ENCODE measurements around the gene RASA3.

The RASA3 gene

DNA sequence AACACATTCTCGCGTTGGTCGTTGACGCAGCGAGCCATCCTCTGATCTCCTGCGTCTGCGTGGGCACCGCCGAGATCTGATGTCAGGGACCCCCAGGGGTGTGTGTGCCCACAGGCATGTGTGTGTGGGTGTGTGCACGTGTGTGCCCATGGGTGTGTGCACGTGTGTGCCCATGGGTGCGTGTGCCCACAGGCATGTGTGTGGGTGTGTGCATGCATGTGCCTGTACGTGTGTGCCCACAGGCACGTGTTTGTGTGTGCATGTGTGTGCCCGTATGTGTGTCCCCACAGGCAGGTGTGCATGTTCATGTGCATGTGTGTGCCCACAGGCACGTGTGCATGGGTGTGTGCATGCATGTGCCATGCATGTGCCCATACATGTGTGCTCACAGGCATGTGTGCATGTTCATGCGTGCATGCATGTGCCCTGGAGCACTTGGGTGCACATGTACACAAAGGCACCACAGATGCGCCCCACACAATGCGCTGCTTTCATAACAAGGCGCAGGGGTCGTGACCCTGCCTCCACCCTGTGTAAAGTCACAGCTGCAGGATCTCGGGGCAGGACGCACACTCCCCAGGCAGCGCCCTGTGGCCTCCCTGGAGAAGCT, 77.5 kb downstream of the RASA3 start:
- DNase-seq (ENCODE audit: low read depth): no peak
- TF ChIP-seq, protein P1, sequence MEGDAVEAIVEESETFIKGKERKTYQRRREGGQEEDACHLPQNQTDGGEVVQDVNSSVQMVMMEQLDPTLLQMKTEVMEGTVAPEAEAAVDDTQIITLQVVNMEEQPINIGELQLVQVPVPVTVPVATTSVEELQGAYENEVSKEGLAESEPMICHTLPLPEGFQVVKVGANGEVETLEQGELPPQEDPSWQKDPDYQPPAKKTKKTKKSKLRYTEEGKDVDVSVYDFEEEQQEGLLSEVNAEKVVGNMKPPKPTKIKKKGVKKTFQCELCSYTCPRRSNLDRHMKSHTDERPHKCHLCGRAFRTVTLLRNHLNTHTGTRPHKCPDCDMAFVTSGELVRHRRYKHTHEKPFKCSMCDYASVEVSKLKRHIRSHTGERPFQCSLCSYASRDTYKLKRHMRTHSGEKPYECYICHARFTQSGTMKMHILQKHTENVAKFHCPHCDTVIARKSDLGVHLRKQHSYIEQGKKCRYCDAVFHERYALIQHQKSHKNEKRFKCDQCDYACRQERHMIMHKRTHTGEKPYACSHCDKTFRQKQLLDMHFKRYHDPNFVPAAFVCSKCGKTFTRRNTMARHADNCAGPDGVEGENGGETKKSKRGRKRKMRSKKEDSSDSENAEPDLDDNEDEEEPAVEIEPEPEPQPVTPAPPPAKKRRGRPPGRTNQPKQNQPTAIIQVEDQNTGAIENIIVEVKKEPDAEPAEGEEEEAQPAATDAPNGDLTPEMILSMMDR (IDR thresholded peaks at IDR 0.05; ENCODE audit: low read depth, low read length, missing control alignments): no peak
- no peak overlapping the region for H3K4me3 ChIP-seq (ENCODE audit: low read depth, low read length)

DNA sequence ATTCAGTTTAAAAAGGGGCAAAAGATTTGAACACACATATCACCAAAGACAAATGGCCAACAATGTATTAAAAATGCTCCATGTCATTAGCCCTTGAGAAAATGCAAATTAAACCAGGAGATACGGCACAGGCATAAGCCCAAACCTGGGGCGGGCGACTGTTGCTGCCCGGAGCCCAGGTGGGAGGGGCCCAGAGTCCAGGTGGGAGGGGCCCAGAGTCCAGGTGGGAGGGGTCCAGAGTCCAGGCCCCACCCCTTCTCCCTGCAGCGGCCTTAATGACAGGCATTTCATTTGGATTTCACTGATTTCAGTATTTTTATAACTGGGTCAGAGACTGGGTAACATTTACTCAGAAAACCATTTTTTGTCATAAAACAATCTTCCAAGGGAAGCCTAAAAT, 78.2 kb downstream of the RASA3 start:
- no peak for DNase-seq (ENCODE audit: low read depth)
- TF ChIP-seq, protein P1 (IDR thresholded peaks at IDR 0.05; ENCODE audit: low read depth, low read length, missing control alignments): no peak
- no peak overlapping the region for H3K4me3 ChIP-seq (ENCODE audit: low read depth, low read length)

DNA sequence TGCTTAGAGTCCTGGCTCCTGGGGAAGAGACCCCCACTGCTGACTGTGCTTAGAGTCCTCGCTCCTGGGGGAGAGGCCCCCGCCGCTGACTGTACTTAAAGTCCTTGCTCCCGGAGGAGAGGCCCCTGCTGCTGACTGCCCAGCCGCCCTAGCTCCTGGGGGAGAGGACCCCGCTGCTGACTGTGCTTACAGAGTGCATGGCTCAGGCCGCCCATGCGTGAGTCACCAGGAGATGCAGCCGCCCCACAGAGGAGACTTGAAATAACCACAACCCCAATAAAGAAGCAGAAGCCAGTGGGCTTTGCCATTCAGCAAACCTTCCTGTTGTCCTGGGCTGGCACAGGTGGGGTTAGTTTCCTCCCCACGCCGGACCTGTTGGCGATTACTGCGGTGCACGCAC, 79.4 kb downstream of the RASA3 start:
- no peak for DNase-seq (ENCODE audit: low read depth)
- TF ChIP-seq, protein P1 (IDR thresholded peaks at IDR 0.05; ENCODE audit: low read depth, low read length, missing control alignments): no peak

DNA sequence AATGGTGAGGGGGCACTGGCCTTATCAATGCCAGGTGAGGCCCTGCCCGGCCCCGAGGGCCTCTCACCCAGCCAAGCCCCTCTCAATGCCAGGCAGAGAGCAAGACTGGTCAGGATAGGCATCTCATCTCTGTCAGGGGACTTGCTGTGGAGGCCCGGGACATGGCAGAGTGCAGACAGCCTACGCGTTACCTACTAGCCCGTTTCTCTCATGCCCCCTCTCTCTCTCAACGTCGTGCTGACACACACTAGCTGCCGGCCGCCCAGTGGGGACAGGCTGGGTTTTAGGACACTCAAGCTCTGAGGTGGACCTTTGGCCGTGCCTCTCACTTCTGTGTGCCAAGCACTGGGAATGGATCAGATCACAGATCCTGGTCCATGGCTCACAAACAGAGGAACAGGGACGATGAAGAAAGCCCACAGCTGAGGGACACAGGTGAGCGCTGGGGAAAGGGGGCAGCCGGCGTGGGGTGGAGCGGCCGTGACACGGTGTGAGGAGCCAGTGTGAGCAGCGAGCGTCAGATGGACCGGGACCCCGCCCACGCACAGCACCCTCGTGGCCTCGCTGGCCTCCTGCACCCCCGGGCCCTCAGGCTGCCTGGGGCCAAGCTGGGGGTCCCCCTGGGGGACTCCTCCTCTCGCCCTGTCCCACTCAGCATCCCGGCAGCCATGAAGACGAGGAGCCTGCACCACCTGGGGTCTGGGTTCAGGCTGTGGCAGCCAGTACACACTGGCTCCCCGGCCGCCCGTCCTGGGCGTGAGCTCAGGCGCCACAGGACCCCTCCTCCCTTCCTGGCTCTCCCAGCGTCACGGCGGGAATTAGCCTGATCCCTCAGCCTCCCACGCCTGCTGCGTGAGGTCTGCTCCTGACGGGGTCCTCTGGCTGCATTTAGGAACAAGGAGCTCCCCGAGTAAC, 81.6 kb downstream of the RASA3 start:
- DNase-seq (ENCODE audit: low read depth): no peak
- no peak overlapping the region for H3K4me3 ChIP-seq (ENCODE audit: low read depth, low read length)
- TF ChIP-seq, protein P1 (IDR thresholded peaks at IDR 0.05; ENCODE audit: low read depth, low read length, missing control alignments): no peak

More for the DNA sequence above, 79.4 kb downstream of the RASA3 start:
- no peak overlapping the region for H3K4me3 ChIP-seq (ENCODE audit: low read depth, low read length)

DNA sequence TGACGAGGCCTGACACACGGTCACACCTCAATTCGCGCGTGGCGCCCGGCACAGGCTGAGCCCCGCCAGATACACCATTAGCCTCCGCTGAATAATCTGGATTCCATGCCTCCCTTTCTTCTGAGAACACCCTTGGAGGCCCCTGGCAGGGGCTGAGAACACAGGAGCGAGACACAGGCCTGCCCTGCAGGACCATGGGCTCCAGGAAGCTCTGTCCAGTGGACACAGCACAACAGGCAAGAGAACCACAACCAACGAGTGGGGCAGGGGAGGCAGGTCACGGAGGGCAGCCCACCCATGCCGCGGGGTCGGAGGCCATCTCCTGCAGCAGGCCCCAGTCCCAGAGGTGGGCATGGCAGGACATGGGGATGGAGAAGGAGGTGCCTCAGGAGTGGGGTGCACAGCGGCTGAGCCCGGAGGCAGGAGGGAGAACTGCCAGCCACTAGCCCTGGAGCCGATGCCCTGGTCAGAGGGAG, 82.8 kb downstream of the RASA3 start:
- no peak overlapping the region for H3K4me3 ChIP-seq (ENCODE audit: low read depth, low read length)
- no peak for DNase-seq (ENCODE audit: low read depth)
- TF ChIP-seq, protein P1 (IDR thresholded peaks at IDR 0.05; ENCODE audit: low read depth, low read length, missing control alignments): no peak

DNA sequence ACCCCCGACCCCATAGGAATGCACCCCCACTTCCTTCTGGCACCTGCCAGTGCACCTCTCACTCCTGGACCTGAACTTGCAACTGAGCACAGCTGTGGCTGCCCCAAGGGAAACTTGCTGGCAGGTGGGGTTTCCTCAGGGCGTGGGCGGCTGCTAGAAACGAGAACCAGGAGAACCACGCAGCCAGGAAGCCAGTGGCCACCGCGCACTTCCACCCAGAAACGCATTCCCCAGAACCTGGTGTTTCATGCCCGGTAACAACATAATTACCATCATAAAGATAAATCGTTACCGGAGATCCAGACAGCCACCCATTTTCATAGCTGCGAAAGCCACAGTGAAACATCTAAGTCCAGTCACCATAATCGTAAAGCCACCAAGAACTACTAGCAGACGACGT, 83.4 kb downstream of the RASA3 start:
- H3K4me3 ChIP-seq (ENCODE audit: low read depth, low read length): no peak overlapping the region
- TF ChIP-seq, protein P1 (IDR thresholded peaks at IDR 0.05; ENCODE audit: low read depth, low read length, missing control alignments): no peak
- peak; percentile 64 for DNase-seq (ENCODE audit: low read depth)
